HT1080 (cell line): Measurements from ENCODE around the gene MYL4. TPM values are rescaled to one million over a fixed set of nuclear protein-coding genes. Genes with fewer than 3 reads are reported as not detected.
"Not testable (repeated sequence)": the region's sequence is repeated elsewhere in the genome, so short reads cannot be mapped to it uniquely, and the experiment has no call there.

ENCODE experiments used
- DNase-seq: peaks from one replicate; pipeline ENCODE4 v3.0.0-alpha.2; 2015; ENCODE audit warnings: low read depth
- total RNA-seq: library from RNA; depleted of rRNA; stranded (reverse); fragments of >200 nt; shearing (Covaris generic); gene quantifications from 2 replicates; pipeline ENCODE4 v1.2.3, GENCODE V29; 2014

The MYL4 gene
- total RNA-seq, 1 experiment from 2014 or later: not detected

DNA sequence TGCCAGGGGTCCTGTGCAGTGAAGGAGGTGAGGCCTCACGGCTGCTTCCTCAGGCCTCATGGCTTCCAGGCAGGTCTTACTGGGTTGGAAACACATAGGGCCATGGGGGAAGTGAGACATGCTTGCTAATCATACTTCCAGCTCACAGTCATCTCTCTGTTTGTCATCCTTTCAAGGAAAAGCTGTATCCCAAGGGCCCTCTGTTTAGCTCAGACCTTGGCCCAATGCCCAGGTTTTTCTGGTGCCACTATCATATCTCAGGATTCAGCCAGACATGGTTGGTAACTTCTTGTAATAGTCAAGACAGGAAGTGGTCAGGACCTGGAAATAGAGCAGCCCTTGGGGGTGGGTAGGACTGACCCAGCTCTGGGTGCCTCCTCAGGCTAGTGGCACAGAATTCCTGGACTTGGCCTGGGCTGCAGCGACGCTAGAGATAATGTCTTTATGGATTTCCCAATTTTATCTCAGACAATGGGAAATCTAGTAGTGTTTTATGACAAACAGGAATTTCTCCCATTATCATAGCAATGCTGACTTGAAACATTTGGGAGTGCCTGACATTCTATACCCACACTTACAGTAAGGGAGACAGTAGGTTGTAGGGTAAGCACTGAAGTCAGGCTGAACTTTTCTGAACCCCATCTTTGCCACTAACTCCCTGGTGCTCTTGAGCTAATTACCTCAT lies 31.0 kb downstream of the MYL4 start:
- peak; percentile 100 for DNase-seq

DNA sequence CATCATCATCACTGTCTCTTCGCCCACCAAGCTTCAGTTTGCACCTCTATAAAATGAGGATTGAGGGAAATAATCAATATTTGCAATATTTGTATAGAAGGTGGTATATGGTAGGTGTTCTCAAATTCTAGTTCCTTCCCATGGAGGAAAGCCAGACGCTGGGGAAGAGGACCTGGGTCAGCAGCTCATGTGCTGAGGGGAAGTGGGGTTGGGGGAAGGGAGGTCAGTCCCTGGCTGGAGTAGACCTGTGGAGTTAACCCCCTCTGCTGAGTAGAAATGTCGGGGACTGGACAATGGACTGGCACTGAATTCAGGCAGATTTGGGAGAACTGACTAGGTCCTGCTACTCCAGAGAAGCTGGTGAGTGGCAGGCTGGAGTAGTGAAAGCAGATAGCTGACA lies 31.7 kb downstream of the MYL4 start:
- no peak for DNase-seq

DNA sequence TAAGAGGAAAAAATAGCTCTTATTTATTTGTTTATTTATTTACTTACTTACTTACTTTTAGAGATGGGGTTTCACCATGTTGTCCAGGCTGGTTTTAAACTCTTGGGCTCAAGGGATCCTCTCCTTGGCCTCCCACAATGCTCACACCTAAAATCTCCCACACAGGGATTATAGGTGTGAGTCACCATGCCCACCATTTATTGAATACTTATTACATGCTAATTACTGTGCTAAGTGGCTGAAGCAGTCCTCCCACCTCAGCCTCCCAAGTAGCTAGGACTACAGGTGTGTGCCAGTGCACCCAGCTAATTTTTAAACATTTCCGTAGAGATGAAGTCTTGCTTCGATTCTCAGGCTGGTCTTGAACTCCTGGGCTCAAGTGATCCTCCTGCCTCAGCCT lies 33.5 kb downstream of the MYL4 start:
- no peak for DNase-seq

DNA sequence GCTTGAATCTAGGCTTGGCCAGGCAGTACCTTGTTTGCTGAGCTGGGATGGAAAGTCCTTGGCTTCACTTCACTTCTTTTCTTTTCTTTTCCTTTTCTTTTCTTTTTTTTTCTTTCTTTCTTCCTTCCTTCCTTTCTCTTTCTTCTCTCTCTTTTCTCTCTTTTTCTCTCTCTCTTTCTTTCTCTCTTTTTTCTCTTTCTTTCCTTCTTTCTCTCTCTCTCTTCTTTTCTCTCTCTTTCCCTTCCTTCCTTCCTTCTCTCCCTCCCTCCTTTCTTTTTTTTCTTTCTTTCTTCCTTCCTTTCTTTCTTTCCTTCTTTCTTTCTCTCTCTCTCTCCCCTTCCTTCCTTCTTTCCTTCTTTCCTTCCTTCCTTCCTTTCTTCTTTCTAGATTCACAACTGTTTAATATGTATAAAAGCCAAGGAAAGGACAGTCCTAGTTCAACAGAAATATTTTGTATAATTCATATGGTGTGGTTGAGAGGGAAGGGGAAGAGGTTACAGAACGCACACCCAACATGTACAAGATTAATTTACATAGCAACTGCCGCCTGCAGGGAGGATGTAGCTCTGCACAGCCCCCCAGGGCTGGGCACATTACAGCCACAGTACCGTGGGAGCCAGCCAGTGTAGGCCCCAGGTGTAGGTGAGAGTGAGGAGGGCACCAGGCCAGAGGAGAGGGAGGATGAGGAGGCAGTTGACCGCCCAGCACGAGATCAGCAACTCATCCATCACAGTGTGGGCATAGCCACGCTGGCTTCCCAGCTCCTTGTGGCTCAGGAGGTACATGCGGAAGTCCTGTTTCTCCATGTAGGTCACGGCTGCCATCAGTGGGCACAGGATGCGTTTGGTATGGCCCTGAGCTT lies 34.8 kb downstream of the MYL4 start:
- no peak for DNase-seq

DNA sequence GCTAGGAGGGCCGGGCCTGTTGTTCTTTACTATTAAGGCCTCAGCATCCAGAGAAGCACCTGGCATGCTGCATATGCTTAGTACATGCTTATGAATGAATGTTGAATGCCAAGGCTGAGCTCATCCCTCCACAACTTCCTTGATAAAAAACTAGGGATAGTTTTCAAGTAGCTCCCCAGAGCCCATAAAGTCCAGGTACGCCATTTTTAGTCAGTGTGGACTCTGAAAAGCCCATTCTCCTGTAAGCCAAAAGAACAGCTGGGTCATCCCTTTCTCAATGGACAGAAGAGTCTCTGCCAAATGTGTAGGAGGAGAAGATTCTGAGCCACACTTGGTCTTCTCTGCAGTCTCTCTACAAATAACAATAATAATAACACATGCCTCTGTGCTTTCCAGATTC lies 35.5 kb downstream of the MYL4 start:
- DNase-seq: no peak

DNA sequence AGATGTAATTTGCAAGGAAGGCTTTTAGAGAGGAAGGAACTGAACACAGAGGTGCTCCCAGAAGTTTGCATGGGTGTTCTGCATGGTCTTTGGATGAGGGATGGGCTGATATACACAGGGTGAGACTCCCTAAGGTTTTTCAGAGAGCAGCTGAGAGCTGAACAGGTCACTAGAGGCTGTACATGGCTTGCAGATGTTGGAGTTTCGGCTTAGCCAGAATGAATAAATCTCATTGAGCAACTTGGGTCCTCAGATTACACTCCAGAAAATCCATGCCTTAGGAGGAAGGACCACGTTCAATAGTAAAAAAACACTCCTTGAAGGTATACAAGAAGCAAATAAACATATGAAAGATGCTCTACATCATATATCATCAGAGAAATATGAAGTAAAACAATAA lies 37.0 kb downstream of the MYL4 start:
- DNase-seq: no peak

DNA sequence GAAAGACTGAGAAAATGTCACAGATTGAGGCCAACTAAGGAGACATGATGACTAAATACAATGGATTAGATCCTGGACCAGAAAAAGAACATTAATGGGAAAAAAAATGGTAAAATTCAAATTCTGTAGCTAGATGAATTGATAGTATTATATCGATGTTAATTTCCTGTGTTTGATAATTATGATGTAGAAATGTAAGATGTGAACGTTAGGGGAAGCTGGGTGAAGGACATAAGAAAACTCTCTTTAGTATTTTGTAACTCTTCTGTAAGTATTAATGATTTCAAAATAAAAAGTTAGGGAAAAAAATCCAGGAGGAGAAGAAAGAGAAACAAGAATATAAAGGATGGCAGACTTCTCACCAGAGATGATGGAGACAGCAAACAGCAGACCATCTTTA lies 41.7 kb downstream of the MYL4 start:
- no peak for DNase-seq

DNA sequence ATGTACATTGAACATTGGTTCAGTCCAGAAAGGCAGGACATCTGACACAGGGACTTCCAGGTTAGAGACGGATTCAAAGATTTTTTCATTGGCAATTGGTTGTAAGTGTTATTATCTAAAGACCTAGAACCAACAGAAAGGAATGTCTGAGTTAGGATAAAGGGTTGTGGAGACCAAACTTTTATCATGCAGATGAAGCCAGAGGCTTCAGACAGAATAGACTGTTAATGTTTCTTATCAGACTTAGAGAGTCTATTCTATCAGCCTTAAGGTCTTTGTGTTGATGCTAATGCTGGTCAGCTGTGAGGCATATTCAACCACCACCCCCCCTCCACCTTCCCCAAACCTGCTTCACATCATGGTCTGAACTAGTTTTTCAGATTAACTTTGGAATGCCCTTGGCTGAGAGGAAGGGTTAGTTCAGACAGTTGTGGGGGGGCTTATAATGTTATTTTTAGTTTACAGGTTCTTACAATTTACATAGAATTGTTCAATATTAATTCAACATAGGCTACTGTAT lies 42.3 kb downstream of the MYL4 start:
- DNase-seq: no peak

DNA sequence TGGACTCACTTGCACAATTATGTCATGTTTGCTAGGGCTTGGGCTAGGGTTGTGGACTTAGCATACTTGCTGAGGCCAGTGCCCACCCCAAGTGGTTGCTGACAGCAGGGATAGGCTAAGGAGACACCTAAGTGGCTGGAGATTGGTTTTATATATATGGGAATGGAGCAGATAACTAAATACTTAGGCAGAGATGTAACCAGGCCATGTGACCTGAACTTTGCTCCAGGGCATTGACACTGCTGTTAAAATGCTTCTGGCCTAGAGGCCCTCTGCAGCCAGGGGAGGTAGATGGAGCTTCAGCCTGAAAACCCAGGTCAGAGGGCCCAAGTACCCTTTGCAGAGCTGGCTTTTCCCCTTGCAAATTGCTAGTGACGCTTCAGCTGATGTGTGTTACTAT lies 43.1 kb downstream of the MYL4 start:
- no peak for DNase-seq

DNA sequence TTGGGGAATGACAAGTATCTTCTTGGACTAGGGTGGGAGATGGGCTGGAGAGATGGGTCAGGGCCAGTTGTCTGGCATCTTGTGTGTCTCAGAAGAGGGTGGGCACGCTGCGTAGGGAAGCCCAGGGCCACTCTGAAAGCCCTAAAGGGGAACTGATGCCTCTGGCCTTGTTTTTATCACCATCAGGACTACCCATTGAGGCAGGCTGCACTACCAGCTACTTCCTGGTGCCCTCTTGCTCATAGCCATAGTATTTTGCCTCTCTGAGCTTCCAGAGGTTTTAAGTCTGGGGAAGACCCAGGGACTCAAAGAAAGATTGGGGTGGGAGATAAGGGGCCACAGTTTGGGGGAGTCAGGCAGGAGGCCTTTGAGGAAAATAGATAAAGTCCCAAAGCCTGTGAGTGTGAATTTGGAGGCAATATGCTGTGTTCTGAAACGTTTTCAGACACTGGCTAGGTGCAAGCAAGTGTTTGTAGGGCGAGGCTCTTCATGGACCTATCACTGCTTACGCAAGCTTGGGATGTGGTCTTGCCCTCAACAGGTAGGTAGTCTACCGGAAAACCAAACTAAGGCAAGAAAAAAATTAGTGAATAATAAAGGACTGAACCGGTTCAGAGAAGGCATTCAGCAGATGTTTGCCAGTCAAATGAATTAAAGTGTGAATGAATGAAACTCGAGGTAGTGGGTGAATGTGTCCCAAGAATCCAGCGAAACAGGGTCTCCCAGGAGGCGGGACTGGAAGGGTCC lies 43.8 kb downstream of the MYL4 start:
- no peak for DNase-seq

DNA sequence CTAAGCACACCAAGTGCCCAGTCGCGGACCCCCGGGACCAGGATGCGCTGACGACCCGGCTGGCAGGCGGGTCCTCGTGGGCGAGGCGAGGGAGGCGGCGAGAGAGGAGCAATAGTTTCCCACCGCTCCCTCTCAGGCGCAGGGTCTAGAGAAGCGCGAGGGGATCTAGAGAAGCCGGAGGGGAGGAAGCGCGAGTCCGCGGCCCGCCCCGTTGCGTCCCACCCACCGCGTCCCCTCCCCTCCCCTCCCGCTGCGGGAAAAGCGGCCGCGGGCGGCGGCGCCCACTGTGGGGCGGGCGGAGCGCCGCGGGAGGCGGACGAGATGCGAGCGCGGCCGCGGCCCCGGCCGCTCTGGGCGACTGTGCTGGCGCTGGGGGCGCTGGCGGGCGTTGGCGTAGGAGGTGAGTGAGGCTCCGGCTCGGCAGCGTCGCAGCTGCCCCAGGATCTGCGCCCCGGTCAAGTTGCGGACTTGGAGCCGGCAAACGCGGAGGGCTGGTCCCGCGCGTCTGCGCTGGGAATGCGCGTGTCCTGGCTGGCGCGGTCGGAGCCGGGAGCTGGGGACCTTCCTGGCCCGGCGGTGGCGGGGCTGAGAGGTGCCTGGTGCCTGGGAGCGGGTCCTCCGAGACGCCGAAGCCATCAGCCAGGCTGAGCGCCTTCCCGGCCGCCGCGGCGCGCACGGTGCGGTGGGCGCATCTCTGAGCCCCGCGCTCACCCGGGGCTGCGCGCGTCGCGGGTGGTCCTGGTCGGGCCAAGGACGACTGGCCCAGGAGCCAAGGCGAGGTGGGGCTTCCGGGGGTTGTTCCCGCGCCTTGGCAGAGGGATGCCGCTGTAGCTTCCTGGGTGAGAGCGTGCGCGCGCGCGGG lies 44.6 kb downstream of the MYL4 start, which contains the start of gene ITGB3:
Gene ITGB3, plus strand, starts transcription at position 287 of the 862 bp plus-strand sequence. Its CDS starts 35 bp downstream, at position 322.
- DNase-seq: peak; percentile 67

DNA sequence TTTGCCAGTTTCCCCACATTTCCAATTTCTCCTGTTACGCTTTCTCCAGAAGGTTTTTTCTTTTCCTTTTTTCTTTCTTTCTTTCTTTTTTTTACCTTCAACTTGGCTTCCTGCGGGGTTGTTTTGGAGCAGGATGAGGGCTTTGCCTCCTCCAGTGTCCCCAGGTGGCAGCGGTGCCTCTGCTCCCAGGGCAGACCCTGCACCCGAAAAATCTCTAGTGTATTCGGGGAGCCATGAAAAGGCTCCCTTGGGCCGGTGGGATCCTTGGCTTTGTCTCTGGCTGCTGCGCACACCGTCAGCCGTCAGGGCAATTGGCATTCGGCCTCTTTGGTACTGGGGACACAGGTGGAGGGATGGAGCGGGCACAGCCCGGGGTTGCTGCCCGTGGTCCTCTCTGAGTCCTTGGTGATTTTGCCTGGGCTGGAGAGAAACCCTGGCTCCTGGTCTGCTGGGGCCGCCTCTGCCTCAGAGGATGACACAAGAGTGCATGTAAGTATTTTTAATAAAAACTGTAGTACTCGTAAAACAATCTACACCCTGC lies 45.3 kb downstream of the MYL4 start:
- no peak for DNase-seq

DNA sequence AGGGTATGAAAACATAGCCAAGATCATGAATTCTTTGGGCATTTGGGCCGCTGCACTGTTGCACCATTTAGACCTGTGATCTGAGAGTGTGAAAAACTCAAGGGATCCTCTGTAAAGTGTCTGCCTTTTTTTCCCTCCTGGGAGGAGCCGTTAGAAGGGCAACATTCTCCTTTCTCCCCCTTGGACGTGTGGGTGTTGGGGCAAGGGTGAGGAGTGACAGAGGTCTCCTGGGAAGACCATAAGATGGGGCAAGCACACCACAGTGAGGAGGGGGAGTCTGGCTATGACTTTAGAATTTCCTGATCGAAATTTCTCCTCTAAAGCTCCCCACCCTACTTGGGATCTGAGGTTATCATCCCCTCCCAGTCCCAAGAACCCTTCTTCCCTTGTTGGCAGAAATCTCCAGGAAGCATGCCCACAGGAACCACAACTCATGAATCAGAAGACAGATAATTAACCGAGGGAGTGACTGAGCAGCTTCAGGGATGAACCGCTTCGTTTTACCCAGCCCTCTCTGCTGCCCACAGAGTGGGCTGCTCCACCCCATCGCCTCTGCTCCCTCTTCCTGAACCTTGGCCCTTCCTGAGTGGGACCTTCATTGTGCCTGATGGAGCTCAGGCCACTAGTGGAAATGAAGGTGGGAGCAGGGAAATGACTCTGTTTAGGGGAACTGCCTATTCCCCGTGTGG lies 48.6 kb downstream of the MYL4 start:
- peak; percentile 96 for DNase-seq

DNA sequence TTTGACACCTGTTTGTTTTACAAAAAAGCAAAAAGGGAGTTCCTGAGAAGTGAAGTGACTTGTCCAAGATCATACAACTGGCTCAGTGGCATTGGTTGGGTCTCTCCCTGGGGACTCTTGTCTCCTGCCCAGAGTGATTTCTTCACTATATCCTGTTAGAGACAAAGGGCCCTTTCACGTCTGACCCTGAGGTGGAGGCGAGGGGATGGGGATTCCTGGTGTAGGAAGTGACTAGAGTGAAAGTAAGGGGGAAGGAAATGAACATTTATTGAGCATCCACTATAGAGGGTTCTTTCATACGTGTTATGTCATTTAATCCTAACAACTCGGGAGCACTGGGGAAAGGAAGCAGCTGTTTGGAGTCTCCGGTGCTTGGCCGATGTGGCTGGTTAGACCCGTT lies 53.4 kb downstream of the MYL4 start:
- peak; percentile 58 for DNase-seq

DNA sequence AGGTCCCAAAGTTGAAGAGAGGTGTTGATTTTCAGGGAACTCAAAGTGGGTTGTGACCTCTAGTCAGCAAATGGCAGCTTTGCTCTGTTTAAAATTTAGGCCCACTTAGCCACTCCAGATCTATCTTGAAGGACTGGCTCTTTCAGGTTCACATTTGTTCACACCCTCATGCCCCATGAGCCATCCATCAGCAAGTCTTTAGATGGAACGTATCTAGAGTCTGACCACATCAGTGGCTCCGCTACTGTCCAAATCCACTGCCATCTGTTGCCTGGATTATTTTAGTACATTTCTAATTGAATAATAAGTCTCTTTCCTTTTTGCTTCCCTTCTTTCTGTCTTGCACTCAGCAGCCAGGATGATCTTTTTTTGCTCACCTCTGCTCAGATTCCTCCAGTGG lies 55.0 kb downstream of the MYL4 start:
- no peak for DNase-seq

DNA sequence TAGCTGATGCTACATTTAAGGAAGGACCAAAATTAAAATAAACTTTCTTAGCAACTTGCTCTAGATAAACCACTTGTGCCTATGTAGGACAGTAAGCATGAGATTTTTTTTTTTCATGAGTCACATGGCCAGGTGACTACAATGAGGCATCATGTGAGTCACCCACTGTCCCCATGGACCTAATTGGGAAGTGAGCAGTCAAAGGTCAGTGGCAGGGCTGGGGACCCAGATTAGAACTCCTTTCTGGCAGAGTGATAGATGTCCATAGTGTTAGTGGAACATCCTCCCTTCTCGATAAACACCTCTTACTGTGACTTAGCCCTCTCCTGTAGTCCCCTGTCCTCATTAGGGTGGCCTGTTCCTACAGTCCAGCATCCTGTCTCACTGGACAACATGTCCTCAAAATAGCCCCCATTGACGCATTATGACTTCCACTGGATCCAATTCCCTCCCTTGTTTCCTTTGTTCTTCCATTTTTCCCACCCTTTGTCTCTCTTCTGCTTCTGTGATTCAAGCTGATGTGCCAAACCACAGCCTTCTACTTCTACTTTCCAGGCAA lies 56.9 kb downstream of the MYL4 start:
- DNase-seq: peak; percentile 91

DNA sequence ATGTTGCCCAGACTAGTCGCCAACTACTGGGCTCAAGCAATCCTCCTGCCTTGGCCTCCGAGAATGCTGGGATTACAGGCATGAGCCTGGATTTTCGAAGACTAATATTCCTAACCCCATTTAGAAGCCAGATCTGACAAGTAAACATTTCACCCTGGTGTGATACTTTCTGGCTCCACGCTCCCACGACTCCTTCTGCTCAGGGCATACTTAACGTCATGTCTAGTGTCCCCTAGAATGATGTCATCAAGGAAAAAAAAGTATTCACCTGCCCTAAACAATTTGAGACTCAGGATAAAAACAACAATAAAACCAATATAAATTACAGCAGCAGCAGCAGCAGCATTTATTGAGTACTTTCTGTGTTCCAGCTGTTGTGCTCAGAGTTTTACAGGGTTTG lies 57.6 kb downstream of the MYL4 start:
- DNase-seq: peak; percentile 51

DNA sequence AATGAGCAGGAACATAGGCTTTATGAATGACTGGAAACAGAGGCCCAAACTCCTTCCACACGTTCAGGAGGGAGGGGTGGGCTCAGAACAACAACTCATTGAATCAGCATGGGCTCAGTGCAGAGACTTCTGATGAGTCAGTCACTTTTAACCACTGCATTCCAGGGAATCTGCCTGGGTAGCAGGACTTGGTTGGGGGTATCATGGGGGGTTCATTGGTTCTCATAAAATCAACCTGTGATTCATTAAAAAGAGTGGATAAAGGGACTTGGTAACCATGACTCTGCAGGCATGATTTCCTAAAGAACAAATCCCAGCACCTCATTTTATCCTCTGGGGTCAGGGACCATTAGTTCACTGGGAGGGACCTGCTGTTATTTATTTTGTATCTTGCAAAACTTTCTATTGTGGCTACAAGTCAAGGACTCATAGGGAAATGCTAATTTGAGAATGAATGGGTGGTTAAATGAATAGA lies 58.2 kb downstream of the MYL4 start:
- peak; percentile 98 for DNase-seq

DNA sequence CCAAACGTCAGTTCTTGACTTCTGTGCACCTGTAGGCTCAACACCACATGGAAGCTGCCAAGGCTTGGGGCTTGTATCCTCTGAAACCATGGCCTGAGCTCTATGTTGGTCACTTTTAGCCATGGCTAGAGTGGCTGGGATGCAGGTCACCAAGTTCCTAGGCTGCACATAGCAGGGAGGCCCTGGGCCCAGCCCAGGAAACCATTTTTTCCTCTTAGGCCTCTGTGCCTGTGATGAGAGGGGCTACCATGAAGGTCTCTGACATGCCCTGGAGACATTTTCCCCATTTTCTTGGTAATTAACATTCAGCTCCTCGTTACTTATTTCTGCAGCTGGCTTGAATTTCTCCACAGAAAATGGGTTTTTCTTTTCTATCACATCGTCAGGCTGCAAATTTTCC lies 59.8 kb downstream of the MYL4 start:
- DNase-seq: not testable (repeated sequence)
